ENCODE results near the gene NEDD4L. TPM values are rescaled to one million over a fixed set of nuclear protein-coding genes. Genes with fewer than 3 reads are reported as not detected.

The NEDD4L gene
- total RNA-seq, 5 donors from 2014 or later (not counting 1 experiment from before 2014, with no cell fraction given): 4.4 to 10.7 (median 6.7) TPM

- WGBS (ENCODE audit: insufficient coverage): 77% methylated on average over 6 of the region's 12 CpGs
- DNase-seq: no peak
- H3K36me3 ChIP-seq (ENCODE audit: control insufficient read depth in 2 of 2, extremely low read depth in 1 of 2, insufficient read depth in 1 of 2, low read length in 1 of 2): no peaks in the 10 kb centered on the region
- Mint-ChIP-seq H3K27me3 (peaks cover 14 to 21% of the 10 kb centered on the region in 2 donors), H3K4me1 (peaks cover 2 to 8% (median 5%) of the 10 kb centered on the region in 3 donors), H3K36me3 (no peaks in the 10 kb centered on the region), H3K27ac (no peak overlapping the region), H3K4me3 (no peak overlapping the region), H3K9me3 (no peaks in the 10 kb centered on the region)
- no peak overlapping the region for H3K4me3 ChIP-seq (ENCODE audit: control insufficient read depth in 1 of 2, extremely low read depth in 1 of 2, low read length in 1 of 2)
- no peaks in the 10 kb centered on the region for H3K9me3 ChIP-seq
- H3K27me3 ChIP-seq (replicated peaks in 1 of 2; ENCODE audit: control insufficient read depth in 2 of 2, extremely low read depth in 1 of 2, insufficient read depth in 2 of 2, low read length in 1 of 2): peaks cover 0 to 13% of the 10 kb centered on the region in 2 experiments
- ChIA-PET CTCF (interaction anchor here in 1 of 2 donors (0.6 kb wide), 1 partner anchor 103 kb away, joined by 3 read pairs; no protein-coding TSS in a partner anchor), POLR2A (no interaction called here)
- no peak for ATAC-seq (replicated peaks in 1 of 4)
- no peak overlapping the region for H3K27ac ChIP-seq (ENCODE audit: low read length)
- peaks cover 0 to 3% of the 10 kb centered on the region in 2 experiments for H3K4me1 ChIP-seq (ENCODE audit: control insufficient read depth in 1 of 2, extremely low read depth in 1 of 2, insufficient read depth in 2 of 2, low read length in 2 of 2)
Measured at GRCh38 chr18:58140387-58141325, 96.6 kb downstream of the NEDD4L start.

DNA sequence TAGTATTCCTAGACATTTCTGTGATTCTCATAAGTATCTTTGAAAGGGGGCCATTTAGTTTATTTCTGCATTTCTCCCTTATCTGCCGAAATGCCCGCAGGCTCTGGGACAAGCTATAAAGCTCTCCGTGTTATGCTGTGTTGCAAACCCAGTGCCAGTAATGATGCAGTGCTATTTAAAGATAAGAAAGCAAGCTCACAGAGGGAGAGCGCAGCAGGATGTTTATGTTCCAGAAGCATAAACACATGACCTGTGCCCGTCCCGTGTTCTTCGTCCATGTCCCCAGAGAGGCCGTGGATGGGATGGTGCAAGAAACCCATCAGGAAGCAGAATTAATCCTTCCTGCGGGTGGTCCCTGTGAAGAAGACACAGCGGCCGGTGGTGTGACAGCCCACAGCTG is 99.4 kb downstream of the NEDD4L start:
- Mint-ChIP-seq H3K9me3 (no peaks in the 10 kb centered on the region), H3K4me3 (no peak overlapping the region), H3K4me1 (peaks cover 0 to 5% (median 2%) of the 10 kb centered on the region in 3 donors), H3K27ac (no peak overlapping the region), H3K27me3 (peaks cover 8 to 19% of the 10 kb centered on the region in 2 donors), H3K36me3 (no peaks in the 10 kb centered on the region)
- Histone ChIP-seq H3K4me3 (ENCODE audit: control insufficient read depth in 1 of 2, extremely low read depth in 1 of 2, low read length in 1 of 2) (no peak overlapping the region), H3K9me3 (no peaks in the 10 kb centered on the region), H3K27ac (ENCODE audit: low read length) (no peak overlapping the region), H3K36me3 (ENCODE audit: control insufficient read depth in 2 of 2, extremely low read depth in 1 of 2, insufficient read depth in 1 of 2, low read length in 1 of 2) (no peaks in the 10 kb centered on the region), H3K27me3 (replicated peaks in 1 of 2; ENCODE audit: control insufficient read depth in 2 of 2, extremely low read depth in 1 of 2, insufficient read depth in 2 of 2, low read length in 1 of 2) (peaks cover 0 to 10% of the 10 kb centered on the region in 2 experiments), H3K4me1 (ENCODE audit: control insufficient read depth in 1 of 2, extremely low read depth in 1 of 2, insufficient read depth in 2 of 2, low read length in 2 of 2) (peaks cover 0 to 3% of the 10 kb centered on the region in 2 experiments)
- ATAC-seq (replicated peaks in 1 of 4): no peak
- ChIA-PET POLR2A (no interaction called here), CTCF (no interaction called here)
- WGBS (ENCODE audit: insufficient coverage): 94% methylated on average over 10 of the region's 11 CpGs
- DNase-seq: no peak

- H3K4me3 Mint-ChIP-seq: no peak overlapping the region
- ATAC-seq (replicated peaks in 1 of 4) (no peak), DNase-seq (no peak)
- H3K27ac Mint-ChIP-seq: no peak overlapping the region
- H3K4me1 Mint-ChIP-seq: peaks cover 0 to 5% (median 2%) of the 10 kb centered on the region in 3 donors
- Histone ChIP-seq H3K27me3 (replicated peaks in 1 of 2; ENCODE audit: control insufficient read depth in 2 of 2, extremely low read depth in 1 of 2, insufficient read depth in 2 of 2, low read length in 1 of 2) (peaks cover 0 to 10% of the 10 kb centered on the region in 2 experiments), H3K27ac (ENCODE audit: low read length) (no peak overlapping the region), H3K4me3 (ENCODE audit: control insufficient read depth in 1 of 2, extremely low read depth in 1 of 2, low read length in 1 of 2) (no peak overlapping the region), H3K36me3 (ENCODE audit: control insufficient read depth in 2 of 2, extremely low read depth in 1 of 2, insufficient read depth in 1 of 2, low read length in 1 of 2) (no peaks in the 10 kb centered on the region), H3K4me1 (ENCODE audit: control insufficient read depth in 1 of 2, extremely low read depth in 1 of 2, insufficient read depth in 2 of 2, low read length in 2 of 2) (peaks cover 0 to 3% of the 10 kb centered on the region in 2 experiments), H3K9me3 (no peaks in the 10 kb centered on the region)
- peaks cover 4 to 16% of the 10 kb centered on the region in 2 donors for H3K27me3 Mint-ChIP-seq
- ChIA-PET CTCF (no interaction called here), POLR2A (no interaction called here)
- no peaks in the 10 kb centered on the region for H3K36me3 Mint-ChIP-seq
- 92% methylated on average over 2 of the region's 4 CpGs for WGBS (ENCODE audit: insufficient coverage)
- no peaks in the 10 kb centered on the region for H3K9me3 Mint-ChIP-seq
Measured at GRCh38 chr18:58144106-58144505, 100.1 kb downstream of the NEDD4L start.

DNA sequence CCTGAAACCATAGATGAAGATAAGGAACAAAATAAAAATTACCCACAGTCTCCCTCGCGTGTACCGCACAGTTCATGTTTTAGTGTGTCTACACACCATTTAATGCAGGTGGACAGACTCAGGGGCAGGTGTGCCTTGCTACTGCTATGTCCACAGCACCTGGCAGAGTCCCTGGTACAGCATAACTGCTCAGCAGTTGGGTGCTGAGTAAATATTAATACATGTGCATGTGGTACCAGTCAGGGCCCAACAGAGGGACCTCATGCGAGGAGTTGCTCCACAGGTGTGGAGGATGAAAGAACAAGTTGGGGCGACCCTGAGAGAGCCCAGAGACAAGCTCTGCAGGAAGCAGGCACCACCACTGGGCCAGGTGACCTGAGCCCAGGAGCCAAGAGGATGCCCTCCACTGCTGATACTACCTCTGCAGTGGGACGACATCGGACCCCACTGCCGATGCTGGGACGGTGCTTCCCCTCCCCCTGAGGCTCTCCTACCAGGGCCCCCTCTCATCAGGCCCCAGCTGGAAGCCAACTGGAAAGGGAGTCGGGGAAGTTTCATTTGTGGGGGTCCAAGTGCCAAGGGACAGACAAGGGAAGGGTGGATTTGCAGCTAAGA is 100.8 kb downstream of the NEDD4L start:
- ATAC-seq (replicated peaks in 1 of 4): no peak
- no peaks in the 10 kb centered on the region for H3K9me3 Mint-ChIP-seq
- no peak overlapping the region for H3K27ac ChIP-seq (ENCODE audit: low read length)
- H3K27me3 Mint-ChIP-seq: peaks cover under 1 to 16% of the 10 kb centered on the region in 2 donors
- H3K4me1 Mint-ChIP-seq: peaks cover 0 to 2% (median 0%) of the 10 kb centered on the region in 3 donors
- no peak overlapping the region for H3K27ac Mint-ChIP-seq
- peaks cover 0 to 8% of the 10 kb centered on the region in 2 experiments for H3K27me3 ChIP-seq (replicated peaks in 1 of 2; ENCODE audit: control insufficient read depth in 2 of 2, extremely low read depth in 1 of 2, insufficient read depth in 2 of 2, low read length in 1 of 2)
- H3K9me3 ChIP-seq: no peaks in the 10 kb centered on the region
- no peak overlapping the region for H3K4me3 ChIP-seq (ENCODE audit: control insufficient read depth in 1 of 2, extremely low read depth in 1 of 2, low read length in 1 of 2)
- H3K36me3 ChIP-seq (ENCODE audit: control insufficient read depth in 2 of 2, extremely low read depth in 1 of 2, insufficient read depth in 1 of 2, low read length in 1 of 2): no peaks in the 10 kb centered on the region
- no peak for DNase-seq
- POLR2A ChIA-PET: no interaction called here
- WGBS (ENCODE audit: insufficient coverage): 95% methylated on average over 8 of the region's 10 CpGs
- H3K4me1 ChIP-seq (ENCODE audit: control insufficient read depth in 1 of 2, extremely low read depth in 1 of 2, insufficient read depth in 2 of 2, low read length in 2 of 2): no peaks in the 10 kb centered on the region
- no peaks in the 10 kb centered on the region for H3K36me3 Mint-ChIP-seq
- H3K4me3 Mint-ChIP-seq: no peak overlapping the region
- CTCF ChIA-PET: no interaction called here

DNA sequence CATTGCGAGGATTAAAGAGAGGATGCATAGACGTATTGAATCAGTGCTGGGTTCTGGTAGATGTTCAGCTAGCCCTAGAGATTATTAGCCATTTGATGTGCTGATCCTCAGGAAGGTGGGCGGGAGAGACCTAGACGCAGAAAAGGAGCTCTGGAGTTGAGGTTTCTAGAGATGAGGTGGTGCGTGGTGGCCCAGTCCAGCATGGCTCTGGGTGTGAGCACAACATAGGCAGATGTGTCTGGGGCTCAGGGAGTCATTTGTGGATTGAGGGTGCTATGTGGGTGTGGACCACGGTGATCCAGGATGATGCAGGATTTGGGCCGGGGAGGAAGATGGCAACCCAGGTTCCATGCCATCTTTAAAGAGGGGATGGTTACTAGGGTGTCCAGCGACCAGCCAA is 102.1 kb downstream of the NEDD4L start:
- H3K36me3 ChIP-seq (ENCODE audit: control insufficient read depth in 2 of 2, extremely low read depth in 1 of 2, insufficient read depth in 1 of 2, low read length in 1 of 2): no peaks in the 10 kb centered on the region
- no peak overlapping the region for H3K27ac ChIP-seq (ENCODE audit: low read length)
- H3K27me3 ChIP-seq (replicated peaks in 1 of 2; ENCODE audit: control insufficient read depth in 2 of 2, extremely low read depth in 1 of 2, insufficient read depth in 2 of 2, low read length in 1 of 2): peaks cover 0 to 3% of the 10 kb centered on the region in 2 experiments
- Mint-ChIP-seq H3K27me3 (peaks cover 0 to 13% of the 10 kb centered on the region in 2 donors), H3K36me3 (no peaks in the 10 kb centered on the region), H3K4me3 (no peak overlapping the region), H3K27ac (no peak overlapping the region), H3K9me3 (no peaks in the 10 kb centered on the region), H3K4me1 (no peaks in the 10 kb centered on the region)
- no peak for DNase-seq
- 61% methylated on average over 7 of the region's 8 CpGs for WGBS (ENCODE audit: insufficient coverage)
- no peaks in the 10 kb centered on the region for H3K9me3 ChIP-seq
- H3K4me1 ChIP-seq (ENCODE audit: control insufficient read depth in 1 of 2, extremely low read depth in 1 of 2, insufficient read depth in 2 of 2, low read length in 2 of 2): no peaks in the 10 kb centered on the region
- POLR2A ChIA-PET: no interaction called here
- CTCF ChIA-PET: no interaction called here
- ATAC-seq (replicated peaks in 1 of 4): no peak
- H3K4me3 ChIP-seq (ENCODE audit: control insufficient read depth in 1 of 2, extremely low read depth in 1 of 2, low read length in 1 of 2): no peak overlapping the region

GRCh38 chr18:58148954-58149471 is 105.0 kb downstream of the NEDD4L start:
- WGBS (ENCODE audit: insufficient coverage): 76% methylated on average over 5 of the region's 7 CpGs
- Mint-ChIP-seq H3K9me3 (no peaks in the 10 kb centered on the region), H3K36me3 (no peaks in the 10 kb centered on the region), H3K4me3 (no peak overlapping the region), H3K27ac (no peak overlapping the region), H3K4me1 (no peaks in the 10 kb centered on the region), H3K27me3 (peaks cover 6 to 11% of the 10 kb centered on the region in 2 donors)
- ATAC-seq (replicated peaks in 1 of 4) (no peak), DNase-seq (no peak)
- Histone ChIP-seq H3K27ac (ENCODE audit: low read length) (no peak overlapping the region), H3K4me1 (ENCODE audit: control insufficient read depth in 1 of 2, extremely low read depth in 1 of 2, insufficient read depth in 2 of 2, low read length in 2 of 2) (no peaks in the 10 kb centered on the region), H3K36me3 (ENCODE audit: control insufficient read depth in 2 of 2, extremely low read depth in 1 of 2, insufficient read depth in 1 of 2, low read length in 1 of 2) (no peaks in the 10 kb centered on the region), H3K27me3 (replicated peaks in 1 of 2; ENCODE audit: control insufficient read depth in 2 of 2, extremely low read depth in 1 of 2, insufficient read depth in 2 of 2, low read length in 1 of 2) (peaks cover 0 to 6% of the 10 kb centered on the region in 2 experiments), H3K4me3 (ENCODE audit: control insufficient read depth in 1 of 2, extremely low read depth in 1 of 2, low read length in 1 of 2) (no peak overlapping the region), H3K9me3 (no peaks in the 10 kb centered on the region)
- ChIA-PET CTCF (no interaction called here), POLR2A (no interaction called here)

All from T-cell (primary cell).